Karpas-422 (cell line): ENCODE data around the gene ARL4D. TPM values are rescaled to one million over a fixed set of nuclear protein-coding genes. Genes with fewer than 3 reads are reported as not detected.
"Not testable (repeated sequence)": the region's sequence is repeated elsewhere in the genome, so short reads cannot be mapped to it uniquely, and the experiment has no call there.

Source experiments
- DNase-seq: peaks from one replicate; pipeline ENCODE4 v3.0.0-alpha.2; 2015
- H2AFZ ChIP-seq: fragments of 200-600 bp; sonication (generic); 2 replicates; pipeline ENCODE4 v1.6.1; 2014; ENCODE audit warnings: antibody characterized with exemption, low read length, mixed read lengths
- H3K27ac ChIP-seq: fragments of 200-600 bp; sonication (generic); 2 replicates; pipeline ENCODE4 v1.5.1; 2014; ENCODE audit warnings: mild to moderate bottlenecking, low read length, moderate library complexity
- H3K27me3 ChIP-seq: fragments of 200-600 bp; sonication (generic); 2 replicates; pipeline ENCODE4 v1.6.1; 2014; ENCODE audit warnings: low read length, mixed read lengths
- H3K36me3 ChIP-seq: fragments of 200-600 bp; sonication (generic); 2 replicates; pipeline ENCODE4 v1.6.1; 2014; ENCODE audit warnings: low read length, mixed read lengths; ENCODE audit not compliant: insufficient read depth
- H3K4me1 ChIP-seq: fragments of 200-600 bp; sonication (generic); 2 replicates; pipeline ENCODE4 v1.6.1; 2014; ENCODE audit warnings: mild to moderate bottlenecking, low read length, mixed read lengths
- H3K4me2 ChIP-seq: fragments of 200-600 bp; sonication (generic); 2 replicates; pipeline ENCODE4 v1.6.1; 2014; ENCODE audit warnings: low read length, low read depth, mild to moderate bottlenecking; ENCODE audit not compliant: poor library complexity, severe bottlenecking
- H3K4me3 ChIP-seq: fragments of 200-600 bp; sonication (generic); 2 replicates; pipeline ENCODE4 v1.5.1; 2014; ENCODE audit warnings: mild to moderate bottlenecking, antibody characterized with exemption, low read length, mixed read lengths
- H3K79me2 ChIP-seq: fragments of 200-600 bp; sonication (generic); 2 replicates; pipeline ENCODE4 v1.6.1; 2014; ENCODE audit warnings: mild to moderate bottlenecking, low read length, mixed read lengths
- H3K9ac ChIP-seq: fragments of 200-600 bp; sonication (generic); 2 replicates; pipeline ENCODE4 v1.6.0; 2014; ENCODE audit warnings: low read length
- H3K9me2 ChIP-seq: fragments of 200-600 bp; sonication (generic), shearing (Covaris generic); replicated peaks from 2 replicates; pipeline ENCODE4 v1.6.0; 2014; ENCODE audit warnings: mild to moderate bottlenecking, low read length, moderate library complexity; ENCODE audit not compliant: insufficient read depth
- H3K9me3 ChIP-seq: fragments of 300-700, 200-600 bp; sonication (generic); 2 replicates; pipeline ENCODE4 v1.6.1; 2014; ENCODE audit warnings: low read length, mixed read lengths
- H4K20me1 ChIP-seq: fragments of 200-600 bp; sonication (generic); 2 replicates; pipeline ENCODE4 v1.6.1; 2014; ENCODE audit warnings: mild to moderate bottlenecking, antibody characterized with exemption, low read length, low read depth; ENCODE audit not compliant: insufficient read depth
- total RNA-seq: library from RNA; depleted of rRNA; stranded (reverse); fragments of >200 nt; shearing (Covaris generic); gene quantifications from 2 replicates; pipeline ENCODE4 v1.2.3, GENCODE V29; 2014; ENCODE audit warnings: low replicate concordance

ARL4D gene
- total RNA-seq, 1 experiment from 2014 or later = not detected

DNA sequence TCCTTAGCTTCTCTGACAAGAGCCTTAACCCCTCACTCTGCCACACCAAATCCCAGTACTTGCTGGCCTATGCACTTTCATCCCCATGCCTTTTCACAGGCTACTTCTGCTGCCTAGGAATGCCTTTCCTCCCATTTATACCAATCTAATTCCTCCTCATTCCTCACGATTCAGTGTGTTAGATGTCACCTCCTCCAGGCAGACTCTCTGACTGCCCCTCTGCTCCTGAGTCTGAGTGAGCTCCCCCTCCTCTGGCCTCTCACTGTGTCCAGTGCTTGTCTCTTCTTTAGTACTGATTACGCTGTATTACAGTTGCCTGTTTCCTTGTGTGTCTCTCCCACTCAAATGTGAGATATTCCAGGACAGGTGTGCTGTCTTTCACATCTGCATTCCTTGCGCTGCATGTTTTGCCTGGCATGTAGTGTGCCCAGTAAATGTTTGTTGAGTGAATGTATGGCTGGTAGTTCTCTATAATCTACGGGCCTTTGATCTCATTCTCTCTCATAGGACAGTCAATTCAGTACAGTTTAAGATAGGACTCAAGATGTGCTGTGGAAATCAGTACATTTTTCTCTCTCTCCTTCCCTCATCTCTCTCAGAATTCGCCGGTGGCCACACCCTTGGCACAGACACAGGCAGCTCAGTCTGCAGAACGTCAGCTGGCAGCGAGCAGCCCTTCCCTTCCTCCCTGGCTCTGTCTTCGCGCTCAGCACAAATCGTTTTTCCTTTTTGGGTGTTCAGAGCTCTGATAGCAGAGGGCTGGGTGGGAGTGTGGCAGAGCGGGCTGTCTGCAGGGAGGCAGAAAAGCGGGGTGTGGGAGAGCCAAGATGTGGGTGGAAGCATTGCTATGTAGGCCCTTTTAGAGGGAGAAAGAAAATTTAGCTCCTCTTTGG lies 18.5 kb downstream of the ARL4D start:
- Histone ChIP-seq H2AFZ (no peak overlapping the region), H3K9me2 (no peaks in the 10 kb centered on the region), H3K27me3 (no peaks in the 10 kb centered on the region), H3K79me2 (no peaks in the 10 kb centered on the region), H4K20me1 (no peaks in the 10 kb centered on the region), H3K4me1 (no peaks in the 10 kb centered on the region), H3K4me3 (no peak overlapping the region), H3K27ac (no peak overlapping the region), H3K9ac (no peak overlapping the region), H3K9me3 (no peaks in the 10 kb centered on the region), H3K36me3 (no peaks in the 10 kb centered on the region), H3K4me2 (no peak overlapping the region)
- no peak for DNase-seq

DNA sequence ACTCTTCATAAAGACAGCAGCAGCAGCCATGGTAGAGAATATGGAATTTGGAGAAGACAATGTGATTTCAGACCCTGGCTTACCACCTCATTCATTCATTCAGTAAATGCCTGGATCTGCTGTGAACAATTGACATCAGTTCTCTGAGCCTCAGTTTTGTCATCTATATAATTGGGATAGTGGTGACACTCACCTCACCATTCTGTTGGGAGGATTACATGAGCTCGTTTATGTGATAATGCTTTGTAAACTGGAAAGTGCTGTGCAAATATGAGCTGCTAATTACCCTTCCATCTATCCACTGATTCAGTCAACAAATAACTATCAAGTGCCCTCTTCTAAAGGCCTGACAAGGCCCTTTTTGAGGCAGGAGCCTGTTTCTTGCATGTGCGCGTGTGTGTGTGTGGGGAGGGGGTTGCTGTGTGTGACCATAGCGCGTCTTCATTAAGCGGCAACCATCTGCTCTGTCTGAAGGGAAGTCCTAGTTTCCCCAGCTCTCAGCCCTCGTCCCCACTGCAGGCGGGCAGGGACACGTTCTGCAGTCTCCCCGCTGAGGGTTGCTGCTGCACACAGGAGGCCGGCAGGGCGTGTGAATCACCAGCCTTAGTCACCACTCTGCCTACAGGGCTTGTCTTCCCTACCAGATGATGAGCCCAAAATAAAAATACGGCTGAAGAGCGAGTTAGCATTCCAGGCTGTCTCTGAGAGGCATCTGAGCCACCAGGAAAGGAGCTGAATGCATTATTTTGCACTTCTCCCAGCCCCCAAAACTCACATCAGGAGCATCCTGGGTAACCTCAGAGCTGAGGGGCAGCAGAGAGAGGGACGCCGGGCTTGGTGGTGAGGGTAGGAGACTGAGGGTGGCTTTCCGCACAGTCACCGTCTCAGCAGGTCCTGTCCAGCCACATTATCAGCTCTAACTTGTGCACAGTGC lies 19.9 kb downstream of the ARL4D start:
- Histone ChIP-seq H3K4me2 (no peak overlapping the region), H2AFZ (no peak overlapping the region), H3K9ac (no peak overlapping the region)

GRCh38 chr17:43419375-43419882 lies 20.6 kb downstream of the ARL4D start:
- not testable (repeated sequence) for H3K9ac ChIP-seq, H3K4me3 ChIP-seq, H3K36me3 ChIP-seq, H3K4me1 ChIP-seq, H2AFZ ChIP-seq, H3K9me3 ChIP-seq, H4K20me1 ChIP-seq, H3K27me3 ChIP-seq, H3K79me2 ChIP-seq, H3K9me2 ChIP-seq, H3K4me2 ChIP-seq, H3K27ac ChIP-seq, DNase-seq

More for the DNA sequence above, 19.9 kb downstream of the ARL4D start:
- no peak for DNase-seq
- no peaks in the 10 kb centered on the region for H3K79me2 ChIP-seq
- no peak overlapping the region for H3K27ac ChIP-seq
- no peaks in the 10 kb centered on the region for H3K9me3 ChIP-seq
- H4K20me1 ChIP-seq = no peaks in the 10 kb centered on the region
- H3K4me3 ChIP-seq = no peak overlapping the region
- H3K27me3 ChIP-seq = no peaks in the 10 kb centered on the region
- no peaks in the 10 kb centered on the region for H3K4me1 ChIP-seq
- H3K36me3 ChIP-seq = no peaks in the 10 kb centered on the region
- H3K9me2 ChIP-seq = no peaks in the 10 kb centered on the region

DNA sequence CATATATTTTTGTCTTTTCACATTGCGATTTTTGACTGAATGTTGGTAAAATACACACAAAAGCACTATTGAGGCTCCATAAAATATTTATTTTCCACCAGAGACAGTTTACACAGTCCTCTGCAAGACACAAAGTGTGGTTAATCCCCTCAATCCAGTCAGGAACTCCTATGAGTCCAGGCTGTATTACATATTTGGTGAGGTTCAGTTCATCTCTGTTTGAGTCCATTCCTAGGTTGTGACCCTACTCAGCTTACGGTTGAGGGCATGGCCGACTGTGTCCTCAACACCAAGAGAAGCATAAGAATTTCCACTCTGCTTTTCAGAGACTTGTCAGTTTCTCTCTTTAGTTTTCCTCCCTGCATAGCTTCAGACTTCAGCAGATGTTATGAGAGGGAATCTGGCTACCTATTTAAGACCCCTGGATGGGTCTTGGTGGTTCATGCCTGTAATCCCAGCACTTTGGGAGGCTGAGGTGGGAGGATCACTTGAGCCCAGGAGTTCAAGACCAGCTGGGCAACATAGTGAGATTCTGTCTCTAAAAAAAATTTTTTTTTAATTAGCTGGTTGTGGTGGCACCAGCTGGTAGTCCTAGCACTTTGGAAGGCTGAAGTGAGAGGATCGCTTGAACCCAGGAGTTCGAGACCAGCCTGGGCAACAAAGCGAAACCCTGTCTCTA lies 25.1 kb downstream of the ARL4D start:
- H3K27ac ChIP-seq = no peak overlapping the region

DNA sequence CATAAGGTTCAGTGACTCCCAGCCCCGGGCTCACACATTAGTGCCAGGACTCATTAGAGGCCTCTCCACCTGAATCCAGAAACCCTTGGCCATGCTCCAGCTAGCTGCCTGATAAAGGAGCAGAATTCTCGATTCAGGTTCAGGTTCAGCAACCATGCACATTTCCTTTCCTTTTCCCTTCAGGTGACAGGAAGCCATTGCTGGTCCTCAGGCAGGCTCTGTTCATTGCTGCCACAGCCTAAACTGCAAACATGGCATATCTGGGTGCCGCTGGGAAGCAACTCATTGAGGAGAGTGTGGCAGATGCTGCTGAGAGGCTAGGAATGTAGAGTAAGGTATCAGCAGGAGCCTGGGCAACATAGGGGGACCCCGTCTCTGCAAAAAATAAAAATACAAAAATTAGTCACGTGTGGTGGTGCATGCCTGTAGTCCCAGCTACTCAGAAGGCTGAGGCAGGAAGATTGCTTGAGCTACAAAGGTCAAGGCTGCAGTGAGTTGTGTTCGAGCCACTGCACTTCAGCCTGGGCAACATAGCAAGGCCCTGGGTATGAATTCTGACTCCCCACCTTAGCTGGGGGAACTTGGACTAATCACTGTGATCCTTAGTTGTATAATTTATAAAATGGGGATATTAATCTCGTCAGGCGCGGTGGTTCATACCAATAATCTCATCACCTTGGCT lies 28.7 kb downstream of the ARL4D start:
- no peak overlapping the region for H3K27ac ChIP-seq
- no peak for DNase-seq
- no peaks in the 10 kb centered on the region for H4K20me1 ChIP-seq
- peaks cover 2% of the 10 kb centered on the region; the same call in 1 of the 2 replicates for H3K4me1 ChIP-seq
- H3K79me2 ChIP-seq = no peaks in the 10 kb centered on the region
- H3K9ac ChIP-seq = no peak overlapping the region
- H3K4me3 ChIP-seq = no peak overlapping the region
- no peaks in the 10 kb centered on the region for H3K36me3 ChIP-seq
- no peak overlapping the region for H3K4me2 ChIP-seq
- no peaks in the 10 kb centered on the region for H3K9me3 ChIP-seq
- no peak overlapping the region; the same call in 1 of the 2 replicates for H2AFZ ChIP-seq
- no peaks in the 10 kb centered on the region for H3K9me2 ChIP-seq
- no peaks in the 10 kb centered on the region for H3K27me3 ChIP-seq

More for the DNA sequence above, 25.1 kb downstream of the ARL4D start:
- Histone ChIP-seq H3K4me2 (no peak overlapping the region), H3K36me3 (no peaks in the 10 kb centered on the region), H3K4me1 (no peaks in the 10 kb centered on the region), H3K27me3 (no peaks in the 10 kb centered on the region), H3K9me3 (no peaks in the 10 kb centered on the region), H3K9me2 (no peaks in the 10 kb centered on the region), H3K9ac (no peak overlapping the region), H4K20me1 (no peaks in the 10 kb centered on the region), H3K79me2 (no peaks in the 10 kb centered on the region), H3K4me3 (no peak overlapping the region), H2AFZ (no peak overlapping the region)
- DNase-seq = no peak

DNA sequence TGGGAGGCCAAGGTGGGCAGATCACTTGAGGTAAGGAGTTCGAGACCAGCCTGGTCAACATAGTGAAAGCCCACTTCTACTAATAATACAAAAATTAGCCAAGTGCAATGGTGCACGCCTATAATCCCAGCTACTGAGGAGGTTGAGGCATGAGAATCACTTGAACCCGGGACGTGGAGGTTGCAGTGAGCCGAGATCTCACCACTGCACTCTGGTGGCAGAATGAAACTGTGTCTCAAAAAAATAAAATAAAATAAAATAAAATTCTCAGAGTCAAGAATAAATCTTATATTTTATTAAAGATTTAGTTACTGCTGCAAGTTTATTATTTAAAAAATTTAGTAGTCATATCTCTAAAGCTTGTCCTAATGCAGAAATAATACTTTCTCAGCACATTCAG lies 29.7 kb downstream of the ARL4D start:
- H2AFZ ChIP-seq = no peak overlapping the region

GRCh38 chr17:43430936-43431713 lies 32.3 kb downstream of the ARL4D start:
- no peaks in the 10 kb centered on the region for H3K36me3 ChIP-seq
- DNase-seq = no peak
- H3K4me2 ChIP-seq = no peak overlapping the region
- no peak overlapping the region for H2AFZ ChIP-seq
- H3K79me2 ChIP-seq = no peaks in the 10 kb centered on the region
- H3K9me3 ChIP-seq = no peaks in the 10 kb centered on the region
- no peak overlapping the region for H3K9ac ChIP-seq
- H3K9me2 ChIP-seq = no peaks in the 10 kb centered on the region
- no peak overlapping the region for H3K27ac ChIP-seq
- peaks cover 2% of the 10 kb centered on the region; the same call in 1 of the 2 replicates for H3K4me1 ChIP-seq
- no peak overlapping the region for H3K4me3 ChIP-seq
- H3K27me3 ChIP-seq = no peaks in the 10 kb centered on the region
- no peaks in the 10 kb centered on the region for H4K20me1 ChIP-seq

More for the DNA sequence above, 29.7 kb downstream of the ARL4D start:
- Histone ChIP-seq H4K20me1 (no peaks in the 10 kb centered on the region), H3K27ac (no peak overlapping the region), H3K4me3 (no peak overlapping the region), H3K9me2 (no peaks in the 10 kb centered on the region), H3K9ac (no peak overlapping the region), H3K36me3 (no peaks in the 10 kb centered on the region), H3K79me2 (no peaks in the 10 kb centered on the region), H3K9me3 (no peaks in the 10 kb centered on the region), H3K27me3 (no peaks in the 10 kb centered on the region), H3K4me2 (no peak overlapping the region), H3K4me1 (peaks cover 2% of the 10 kb centered on the region; the same call in 1 of the 2 replicates)
- DNase-seq = peak; percentile 47
